ENCODE measurements around the gene P2RY2.

DNA sequence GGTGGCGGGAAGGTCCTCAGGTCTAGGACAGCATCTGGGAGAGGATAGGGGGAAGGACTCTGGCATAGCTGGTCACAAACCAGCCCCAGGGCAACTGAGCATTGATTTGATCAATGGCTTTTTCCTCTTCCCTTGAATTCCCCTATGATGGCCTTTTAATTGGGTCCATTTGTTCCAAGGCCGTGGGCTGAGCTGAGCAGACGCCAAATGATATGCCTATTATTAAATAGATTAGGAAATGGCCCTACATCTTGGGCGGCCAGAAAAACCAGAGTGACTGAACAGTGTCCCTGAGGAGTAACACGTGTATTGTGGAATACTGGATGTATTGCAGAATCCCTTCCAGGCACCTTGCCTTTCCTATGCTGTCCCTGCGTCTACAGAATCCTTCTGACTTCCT, 27.4 kb downstream of the P2RY2 start:
- TF ChIP-seq ZNF274 (IDR thresholded peaks at IDR 0.05; ENCODE audit: low read depth, low read length) (no peak), SUZ12 (IDR thresholded peaks at IDR 0.05; ENCODE audit: extremely low read depth, insufficient read depth, insufficient read length) (no peak), YY1 (IDR thresholded peaks at IDR 0.05; ENCODE audit: insufficient read depth, insufficient read length) (no peak)
